ENCODE measurements around the gene CLEC2A.
"Not testable (repeated sequence)": the region's sequence is repeated elsewhere in the genome, so short reads cannot be mapped to it uniquely, and the experiment has no call there.

The CLEC2A gene, protein sequence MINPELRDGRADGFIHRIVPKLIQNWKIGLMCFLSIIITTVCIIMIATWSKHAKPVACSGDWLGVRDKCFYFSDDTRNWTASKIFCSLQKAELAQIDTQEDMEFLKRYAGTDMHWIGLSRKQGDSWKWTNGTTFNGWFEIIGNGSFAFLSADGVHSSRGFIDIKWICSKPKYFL

GRCh38 chr12:9932270-9932669, at the start of gene CLEC2A:
TSS of gene CLEC2A (minus strand) at chr12:9932370. CDS start at chr12:9932329, 41 bp downstream.
- no peaks in the 10 kb centered on the region for H3K27me3 ChIP-seq
- H3K4me3 ChIP-seq: no peak within 1 kb of the TSS
- no peak within 1 kb of the TSS for H3K9ac ChIP-seq
- H3K4me1 ChIP-seq: peaks cover 0 to 18% (median 0%) of the 10 kb centered on the region in 10 experiments; a peak in 9 of 20 replicates
- peaks cover 0 to 3% (median 0%) of the 10 kb centered on the region in 11 experiments; a peak in 1 of 22 replicates for H3K9me3 ChIP-seq (replicated peaks in 1 of 11)
- TF ChIP-seq Cebpa-rat (IDR thresholded peaks at IDR 0.05): no peak
- no peaks in the 10 kb centered on the region for H4K20me1 ChIP-seq
- no peak within 1 kb of the TSS for H3K4me2 ChIP-seq
- H3K27ac ChIP-seq: no peak within 1 kb of the TSS
- no peaks in the 10 kb centered on the region for H3K36me3 ChIP-seq

DNA sequence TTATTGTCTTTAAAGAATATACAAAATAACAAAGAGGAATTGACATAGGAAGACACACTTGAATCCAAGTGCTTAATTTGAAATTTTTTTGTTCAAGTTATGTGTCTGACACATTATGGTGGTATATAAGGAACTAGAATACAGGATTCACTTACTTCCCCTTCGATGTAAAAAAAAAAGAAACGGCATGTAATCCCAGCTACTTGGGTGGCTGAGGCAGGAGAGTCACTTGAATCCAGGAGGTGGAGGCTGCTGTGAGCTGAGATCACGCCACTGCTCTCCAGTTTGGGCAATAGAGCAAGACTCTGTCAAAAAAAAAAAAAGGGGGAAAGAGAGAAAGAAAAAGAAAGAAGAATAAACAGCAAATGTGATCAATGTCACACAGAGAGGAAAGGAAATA, 48.0 kb upstream of the CLEC2A start:
- H3K4me2 ChIP-seq: peak overlapping the region in 1 of 11 experiments; percentile 9; a peak in 1 of 22 replicates
- H3K36me3 ChIP-seq: peaks cover 0 to 84% (median 0%) of the 10 kb centered on the region in 11 experiments; a peak in 7 of 22 replicates
- TF ChIP-seq Cebpa-rat (IDR thresholded peaks at IDR 0.05): no peak
- H3K27me3 ChIP-seq: no peaks in the 10 kb centered on the region
- H3K27ac ChIP-seq: no peak overlapping the region
- peaks cover 0 to 40% (median 0%) of the 10 kb centered on the region in 10 experiments; a peak in 3 of 20 replicates for H3K4me1 ChIP-seq
- no peak overlapping the region for H3K9ac ChIP-seq
- H4K20me1 ChIP-seq: peaks cover 0 to 20% (median 0%) of the 10 kb centered on the region in 11 experiments; a peak in 3 of 22 replicates
- peaks cover 14 to 18% (median 16%) of the 10 kb centered on the region in 11 experiments for H3K9me3 ChIP-seq (replicated peaks in 1 of 11)
- no peak overlapping the region for H3K4me3 ChIP-seq

DNA sequence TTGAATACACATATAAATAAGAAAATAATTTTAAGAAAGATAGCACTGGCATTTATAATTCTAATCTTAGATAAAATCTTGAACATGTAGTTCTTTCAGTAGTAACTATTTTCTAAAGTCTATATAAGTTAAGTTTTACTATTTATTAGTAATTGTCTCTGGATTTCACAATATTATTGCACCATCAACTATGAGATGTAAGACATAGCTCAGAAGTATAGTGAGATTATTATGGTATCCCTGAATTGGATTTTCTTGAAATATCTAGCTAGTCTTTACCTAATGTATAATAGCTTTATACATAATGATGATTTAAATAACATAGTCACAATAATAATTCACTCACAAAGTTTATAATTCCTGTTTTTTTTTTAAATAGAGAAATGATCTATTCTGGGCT, 45.7 kb upstream of the CLEC2A start:
- Histone ChIP-seq H4K20me1 (peaks cover 0 to 20% (median 0%) of the 10 kb centered on the region in 11 experiments; a peak in 3 of 22 replicates), H3K27ac (no peak overlapping the region), H3K27me3 (no peaks in the 10 kb centered on the region), H3K4me3 (no peak overlapping the region), H3K9me3 (replicated peaks in 1 of 11) (peaks cover 18 to 40% (median 22%) of the 10 kb centered on the region in 11 experiments), H3K9ac (no peak overlapping the region), H3K4me1 (peaks cover 0 to 61% (median 0%) of the 10 kb centered on the region in 10 experiments; a peak in 5 of 20 replicates), H3K4me2 (peak overlapping the region in 1 of 11 experiments; percentile 37; a peak in 1 of 22 replicates), H3K36me3 (peaks cover 0 to 86% (median 0%) of the 10 kb centered on the region in 11 experiments; a peak in 7 of 22 replicates)
- no peak for TF ChIP-seq Cebpa-rat (IDR thresholded peaks at IDR 0.05)

DNA sequence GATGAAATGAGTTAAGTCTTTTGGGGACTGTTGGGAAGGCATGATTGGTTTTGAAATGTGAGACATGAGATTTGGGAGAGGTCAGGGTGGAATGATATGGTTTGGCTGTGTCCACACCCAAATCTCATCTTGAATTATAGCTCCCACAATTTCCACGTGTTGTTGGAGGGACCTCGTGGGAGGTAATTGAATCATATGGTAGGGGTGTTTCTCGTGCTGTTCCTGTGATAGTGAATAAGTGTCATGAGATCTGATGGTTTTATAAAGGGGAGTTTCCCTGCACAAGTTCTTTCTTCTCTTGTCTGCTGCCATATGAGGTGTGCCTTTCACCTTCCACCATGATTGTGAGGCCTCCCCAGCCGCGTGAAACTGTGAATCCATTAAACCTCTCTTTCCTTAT, 44.5 kb upstream of the CLEC2A start:
- peaks cover 18 to 46% (median 22%) of the 10 kb centered on the region in 11 experiments for H3K9me3 ChIP-seq (replicated peaks in 1 of 11)
- peaks cover 0 to 20% (median 0%) of the 10 kb centered on the region in 11 experiments; a peak in 3 of 22 replicates for H4K20me1 ChIP-seq
- H3K4me2 ChIP-seq: peak overlapping the region in 2 of 11 experiments; percentile 24 to 77; a peak in 4 of 22 replicates
- not testable (repeated sequence) for H3K9ac ChIP-seq, H3K27me3 ChIP-seq, H3K27ac ChIP-seq
- H3K4me3 ChIP-seq: 0 out of 20 replicates have a peak overlapping the region, but pooled peaks of 1 of the 10 experiments have one; percentile 1
- H3K36me3 ChIP-seq: peaks cover 0 to 78% (median 0%) of the 10 kb centered on the region in 11 experiments; a peak in 7 of 22 replicates
- H3K4me1 ChIP-seq: peaks cover 0 to 69% (median 0%) of the 10 kb centered on the region in 10 experiments; a peak in 5 of 20 replicates

DNA sequence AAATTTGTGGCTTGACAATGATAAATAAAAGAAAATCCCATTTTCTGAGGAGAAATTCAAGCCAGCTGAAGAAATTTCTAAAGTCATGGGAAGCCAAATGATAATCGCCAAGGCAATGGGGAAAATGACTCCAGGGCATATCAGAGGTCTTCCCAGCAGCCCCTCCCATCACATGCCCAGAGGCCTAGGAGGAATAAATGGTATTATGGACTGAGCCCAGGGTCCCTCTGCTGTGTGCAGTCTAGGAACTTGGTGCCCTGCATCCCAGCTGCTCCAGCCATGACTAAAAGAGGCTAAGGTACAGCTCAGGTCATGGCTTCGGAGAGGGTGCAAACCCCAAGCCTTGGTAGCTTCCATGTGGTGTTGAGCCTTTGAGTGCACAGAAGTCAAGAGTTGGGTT, 43.4 kb upstream of the CLEC2A start:
- Histone ChIP-seq H3K4me1 (peaks cover 0 to 79% (median 0%) of the 10 kb centered on the region in 10 experiments; a peak in 8 of 20 replicates), H3K27me3 (no peaks in the 10 kb centered on the region), H3K36me3 (peaks cover 0 to 68% (median 0%) of the 10 kb centered on the region in 11 experiments; a peak in 7 of 22 replicates), H3K4me3 (0 out of 20 replicates have a peak overlapping the region, but pooled peaks of 1 of the 10 experiments have one; percentile 1), H3K4me2 (peak overlapping the region in 2 of 11 experiments; percentile 24 to 77; a peak in 2 of 22 replicates), H4K20me1 (peaks cover 0 to 20% (median 0%) of the 10 kb centered on the region in 11 experiments; a peak in 3 of 22 replicates), H3K9me3 (replicated peaks in 1 of 11) (peaks cover 18 to 46% (median 22%) of the 10 kb centered on the region in 11 experiments), H3K9ac (no peak overlapping the region), H3K27ac (no peak overlapping the region)
- TF ChIP-seq Cebpa-rat (IDR thresholded peaks at IDR 0.05): no peak

- H3K27me3 ChIP-seq, H3K9ac ChIP-seq, H3K27ac ChIP-seq: not testable (repeated sequence)
- Histone ChIP-seq H3K4me3 (peak overlapping the region in 2 of 10 experiments; percentile 17 to 31; a peak in 1 of 20 replicates), H3K9me3 (replicated peaks in 1 of 11) (peaks cover 18 to 46% (median 22%) of the 10 kb centered on the region in 11 experiments), H3K4me1 (peaks cover 0 to 81% (median 0%) of the 10 kb centered on the region in 10 experiments; a peak in 8 of 20 replicates), H3K4me2 (peak overlapping the region in 3 of 11 experiments; percentile 54 to 77 (median 56); a peak in 5 of 22 replicates), H3K36me3 (peaks cover 0 to 59% (median 0%) of the 10 kb centered on the region in 11 experiments; a peak in 7 of 22 replicates), H4K20me1 (peaks cover 0 to 20% (median 0%) of the 10 kb centered on the region in 11 experiments; a peak in 3 of 22 replicates)
These were observed 42.6 kb upstream of the CLEC2A start for GRCh38 chr12:9974731-9975130.

GRCh38 chr12:9973949-9974348, 41.8 kb upstream of the CLEC2A start:
- no peak overlapping the region for H3K27ac ChIP-seq
- H3K4me1 ChIP-seq: peaks cover 0 to 75% (median 0%) of the 10 kb centered on the region in 10 experiments; a peak in 8 of 20 replicates
- H3K9me3 ChIP-seq (replicated peaks in 1 of 11): peaks cover 18 to 46% (median 22%) of the 10 kb centered on the region in 11 experiments
- H4K20me1 ChIP-seq: peaks cover 0 to 17% (median 0%) of the 10 kb centered on the region in 11 experiments; a peak in 2 of 22 replicates
- peak overlapping the region in 3 of 11 experiments; percentile 56 to 84 (median 77); a peak in 5 of 22 replicates for H3K4me2 ChIP-seq
- H3K4me3 ChIP-seq: peak overlapping the region in 3 of 10 experiments; percentile 17 to 57 (median 48); a peak in 4 of 20 replicates
- no peak overlapping the region for H3K9ac ChIP-seq
- H3K36me3 ChIP-seq: peaks cover 0 to 53% (median 0%) of the 10 kb centered on the region in 11 experiments; a peak in 6 of 22 replicates
- H3K27me3 ChIP-seq: no peaks in the 10 kb centered on the region
- TF ChIP-seq Cebpa-rat (IDR thresholded peaks at IDR 0.05): no peak

DNA sequence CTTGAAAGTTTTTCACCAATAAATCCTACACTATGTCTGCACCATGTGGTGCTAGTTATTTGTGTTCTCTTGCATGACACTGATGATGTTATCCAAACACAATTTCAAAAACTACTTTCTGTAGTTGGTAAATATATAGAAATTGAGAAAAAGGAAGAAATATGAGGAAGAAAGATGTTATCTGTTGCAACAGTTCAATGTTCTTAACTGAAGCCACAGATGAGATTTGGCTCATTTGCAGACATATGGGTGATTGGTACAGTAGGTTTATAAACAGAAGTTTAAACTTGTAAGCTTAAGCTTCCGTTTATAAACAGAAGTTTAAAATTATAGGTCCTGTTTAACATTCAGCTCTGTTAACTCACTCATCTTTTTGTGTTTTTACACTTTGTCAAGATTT, 39.0 kb upstream of the CLEC2A start, which contains the start of gene CLEC12A:
CLEC12A (plus strand) TSS at position 229 of the 400 bp plus-strand sequence. CDS start 188 bp downstream, outside the sequence.
- H3K27ac ChIP-seq: peak within 1 kb of the TSS in 5 of 11 experiments; percentile 63 to 75 (median 65); a peak in 9 of 22 replicates

More for the DNA sequence above, 39.0 kb upstream of the CLEC2A start, which contains the start of gene CLEC12A:
- Histone ChIP-seq H3K9ac (peak within 1 kb of the TSS in 4 of 11 experiments; percentile 49 to 75 (median 64); a peak in 6 of 22 replicates), H3K4me1 (peaks cover 0 to 66% (median 0%) of the 10 kb centered on the region in 10 experiments; a peak in 8 of 20 replicates), H3K4me3 (peak within 1 kb of the TSS in 4 of 10 experiments; percentile 28 to 57 (median 52); a peak in 7 of 20 replicates), H3K9me3 (replicated peaks in 1 of 11) (peaks cover 12 to 38% (median 16%) of the 10 kb centered on the region in 11 experiments), H3K36me3 (peaks cover 0 to 39% (median 0%) of the 10 kb centered on the region in 11 experiments; a peak in 6 of 22 replicates), H4K20me1 (no peaks in the 10 kb centered on the region), H3K4me2 (peak within 1 kb of the TSS in 4 of 11 experiments; percentile 46 to 84 (median 66); a peak in 8 of 22 replicates), H3K27me3 (no peaks in the 10 kb centered on the region)
- TF ChIP-seq Cebpa-rat (IDR thresholded peaks at IDR 0.05): no peak

Data from BLaER1 treated with 17β-estradiol and CSF1 and Interleukin-3, amounts not matched to agents 10 nM and 100 nM (cell line).